ENCODE measurements around the gene WDR20.
"Not testable (repeated sequence)": the region's sequence is repeated elsewhere in the genome, so short reads cannot be mapped to it uniquely, and the experiment has no call there.

The WDR20 gene

DNA sequence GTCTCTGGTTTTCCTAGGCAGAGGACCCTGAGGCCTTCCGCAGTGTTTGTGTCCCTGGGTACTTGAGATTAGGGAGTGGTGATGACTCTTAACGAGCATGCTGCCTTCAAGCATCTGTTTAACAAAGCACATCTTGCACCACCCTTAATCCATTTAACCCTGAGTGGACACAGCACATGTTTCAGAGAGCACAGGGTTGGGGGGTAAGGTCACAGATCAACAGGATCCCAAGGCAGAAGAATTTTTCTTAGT, 32.2 kb downstream of the WDR20 start:
- ATAC-seq, result not testable (repeated sequence)

GRCh38 chr14:102172721-102173120, 33.0 kb downstream of the WDR20 start:
- not testable (repeated sequence) for ATAC-seq

GRCh38 chr14:102177161-102177560, 37.5 kb downstream of the WDR20 start:
- ATAC-seq, result no peak

DNA sequence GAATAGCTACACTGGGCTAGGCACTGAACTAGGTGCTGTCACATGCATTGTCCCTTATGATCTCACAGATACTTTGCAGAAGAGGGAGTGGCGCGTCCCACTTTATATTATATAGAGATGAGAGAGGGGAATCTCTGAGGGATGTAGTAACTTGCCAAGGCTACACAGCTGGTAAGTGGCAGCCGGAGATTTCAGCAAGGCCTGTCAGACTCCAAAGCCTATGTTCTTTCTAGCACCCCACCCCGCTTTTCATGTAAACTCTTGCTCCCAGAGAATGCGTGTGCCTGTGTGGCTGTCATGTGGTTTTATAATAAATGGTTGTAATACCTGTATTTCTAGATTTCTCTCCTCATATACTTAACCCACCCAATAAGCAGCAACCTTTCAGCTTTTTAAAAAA, 39.1 kb downstream of the WDR20 start:
- ATAC-seq, result no peak

DNA sequence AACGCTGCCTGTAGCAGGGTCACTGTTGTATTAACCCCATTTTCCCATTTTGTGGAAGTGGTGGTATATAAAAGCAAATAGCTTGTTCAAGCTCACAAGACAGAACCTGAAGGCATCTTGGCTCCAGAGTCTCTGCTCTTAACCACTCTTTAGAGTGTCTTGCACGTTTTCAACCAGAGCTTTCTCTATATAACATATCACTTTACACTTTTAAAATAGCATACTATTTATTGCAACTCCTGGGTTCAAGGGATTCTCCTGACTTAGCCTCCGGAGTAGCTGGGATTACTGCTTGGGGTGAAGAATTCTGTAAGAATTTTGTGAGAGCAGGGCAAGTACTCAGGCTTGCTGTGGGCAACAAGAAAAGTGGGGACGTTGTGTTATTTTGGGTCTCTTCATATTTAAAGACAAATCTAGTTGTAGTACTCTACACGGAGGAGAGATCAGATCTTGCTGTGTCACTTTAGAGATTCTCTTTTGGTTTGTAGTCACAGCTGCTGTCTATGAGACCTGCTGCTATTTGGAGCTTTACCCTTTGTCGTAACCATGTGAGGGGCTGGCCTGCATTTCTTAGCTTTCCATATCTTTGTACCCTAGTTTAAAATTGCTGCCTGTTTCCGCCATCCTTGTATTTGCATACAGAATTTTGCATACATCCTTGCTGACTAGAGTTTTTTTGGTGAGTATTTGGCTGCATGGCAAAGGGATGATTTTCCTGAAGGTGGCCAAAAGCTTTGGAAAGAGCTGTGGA, 40.7 kb downstream of the WDR20 start:
- ATAC-seq, result no peak

DNA sequence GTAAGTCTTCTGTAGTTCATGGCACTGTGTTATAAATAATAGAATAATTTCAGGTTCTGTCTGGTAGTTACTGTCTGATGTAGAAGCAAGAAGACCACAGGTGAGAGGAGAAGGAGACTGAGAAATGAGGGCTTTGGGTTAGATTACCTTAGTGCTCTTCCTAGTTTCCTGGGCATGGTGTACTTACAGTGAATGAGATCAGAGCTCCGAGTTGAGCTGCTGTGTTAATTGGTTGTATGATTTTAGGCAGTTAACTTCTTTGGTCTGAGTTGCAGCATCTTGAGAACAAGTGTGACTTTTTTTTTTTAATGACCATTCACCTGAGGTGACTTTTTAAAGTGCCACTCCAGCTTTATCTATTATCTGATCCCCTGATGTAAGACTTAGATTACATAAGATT, 41.5 kb downstream of the WDR20 start:
- ATAC-seq, result no peak

- peak; percentile 69 to 84 for ATAC-seq
Measured at GRCh38 chr14:102182190-102182589, 42.5 kb downstream of the WDR20 start.

- ATAC-seq, result no peak
Measured at GRCh38 chr14:102182936-102183619, 43.4 kb downstream of the WDR20 start.

DNA sequence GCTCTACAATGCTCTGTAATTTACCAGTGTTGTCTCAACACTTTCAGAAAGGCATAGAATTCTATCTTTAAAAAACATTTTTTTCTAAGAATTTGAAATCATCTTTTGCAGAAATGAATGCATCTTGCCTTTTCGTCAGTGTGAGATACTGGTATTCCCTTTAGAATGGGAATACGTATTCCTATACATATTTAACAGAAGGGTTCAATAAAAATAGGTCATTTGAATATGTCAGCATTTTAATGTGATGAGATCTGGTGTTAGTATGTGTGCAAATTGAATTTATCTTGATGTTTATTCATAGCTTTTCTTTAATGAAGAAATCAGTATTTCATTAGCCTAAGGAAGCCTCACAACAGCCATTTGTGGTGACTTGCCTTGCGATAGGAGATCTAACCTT, 44.2 kb downstream of the WDR20 start:
- no peak for ATAC-seq

DNA sequence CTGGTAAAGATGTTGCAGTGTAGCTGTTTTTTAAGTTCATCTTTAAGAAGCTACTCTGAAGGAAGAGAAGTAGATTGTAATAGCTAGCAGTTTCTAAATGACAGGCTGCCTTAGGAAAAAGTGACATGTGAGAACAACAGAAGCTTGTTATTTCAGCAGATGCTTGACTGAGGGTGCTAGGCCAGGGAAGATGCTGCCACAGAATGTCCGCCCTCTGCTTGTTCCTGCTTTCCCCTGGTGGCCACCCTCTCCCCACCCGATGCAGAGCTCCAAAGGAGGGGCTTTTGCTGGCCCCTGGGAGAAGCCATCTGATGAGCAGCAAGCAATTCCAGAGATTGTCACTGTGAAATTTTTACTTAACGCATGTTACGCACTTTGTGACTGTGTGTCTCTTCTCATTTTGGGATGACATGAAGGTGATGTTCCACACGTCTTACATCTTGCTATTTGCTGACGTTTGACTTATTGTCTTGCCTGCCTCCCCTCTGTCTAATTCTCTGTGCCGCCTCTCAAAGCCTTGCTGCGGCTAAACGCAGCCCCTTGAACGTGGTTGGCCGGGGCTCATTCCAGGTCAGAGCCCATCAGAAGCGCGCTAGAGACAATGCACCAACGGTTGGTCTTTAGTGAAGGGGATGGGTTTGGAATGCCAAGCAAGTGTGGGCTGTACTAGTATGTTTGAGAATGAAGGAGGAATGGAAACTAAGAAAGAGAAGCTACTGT, 44.8 kb downstream of the WDR20 start:
- peak; percentile 46 to 59 for ATAC-seq

GRCh38 chr14:102185360-102185759, 45.7 kb downstream of the WDR20 start:
- ATAC-seq, result no peak

DNA sequence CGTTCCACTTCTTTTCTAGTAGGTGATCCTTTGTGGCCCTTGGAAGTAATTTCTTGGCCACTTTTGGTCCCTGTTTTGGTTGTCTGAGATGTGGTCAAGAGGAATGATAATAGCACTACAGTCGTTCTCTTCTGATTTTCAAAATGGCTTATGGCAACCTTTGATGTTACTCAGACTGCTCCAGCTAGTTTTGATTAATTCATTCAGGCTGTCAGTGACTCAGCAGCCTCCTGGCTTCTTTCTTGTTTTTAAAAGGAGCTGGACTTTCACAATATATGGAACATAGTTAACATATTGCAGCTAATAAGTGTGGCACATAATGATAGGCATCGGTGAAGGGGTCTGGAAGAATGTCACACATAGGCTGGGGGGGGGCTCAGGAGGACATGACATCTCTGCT, 47.3 kb downstream of the WDR20 start:
- ATAC-seq, result no peak

DNA sequence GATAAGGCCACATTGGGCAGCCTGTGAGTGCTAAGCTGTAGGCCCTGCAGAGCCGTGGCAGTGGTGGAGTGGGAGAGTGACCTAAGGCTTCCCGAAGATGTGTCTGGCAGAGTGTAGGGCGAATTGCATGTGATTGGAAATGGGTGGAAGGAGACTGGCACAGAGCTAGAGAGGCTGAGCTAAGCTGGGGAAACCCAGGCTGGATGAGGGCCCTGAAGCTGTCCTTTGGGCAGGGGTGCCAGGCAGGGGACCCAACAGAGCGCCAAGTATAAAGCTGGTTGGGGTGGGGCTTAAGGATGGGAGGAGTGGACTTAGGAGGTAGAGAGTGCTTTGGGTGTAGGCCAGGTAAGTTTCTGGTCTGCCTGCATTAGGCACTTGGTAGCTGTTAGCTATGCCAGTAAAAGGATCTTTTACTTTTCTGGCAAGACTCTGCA, 47.9 kb downstream of the WDR20 start:
- no peak for ATAC-seq

- ATAC-seq, result no peak
Measured at GRCh38 chr14:102188187-102188586, 48.5 kb downstream of the WDR20 start.

DNA sequence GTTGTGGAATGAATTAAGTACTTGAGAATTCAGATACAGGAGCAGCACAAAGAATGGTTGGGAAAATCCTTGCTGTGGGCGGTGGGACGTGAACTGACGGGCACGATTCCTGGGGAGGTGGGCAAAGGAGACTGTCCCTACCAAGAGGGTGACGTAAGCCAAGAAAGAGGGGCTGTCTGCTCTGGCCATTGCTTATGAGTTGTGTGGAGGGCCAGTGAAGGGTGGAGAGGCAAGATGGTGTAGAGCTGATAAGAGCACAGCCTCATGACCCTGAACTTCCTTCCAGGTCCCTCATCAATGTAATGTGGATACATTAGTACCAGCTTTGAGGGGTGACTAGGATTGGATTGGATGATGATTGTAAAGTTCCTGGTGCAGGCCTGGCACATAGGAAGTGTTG, 50.2 kb downstream of the WDR20 start:
- no peak for ATAC-seq

DNA sequence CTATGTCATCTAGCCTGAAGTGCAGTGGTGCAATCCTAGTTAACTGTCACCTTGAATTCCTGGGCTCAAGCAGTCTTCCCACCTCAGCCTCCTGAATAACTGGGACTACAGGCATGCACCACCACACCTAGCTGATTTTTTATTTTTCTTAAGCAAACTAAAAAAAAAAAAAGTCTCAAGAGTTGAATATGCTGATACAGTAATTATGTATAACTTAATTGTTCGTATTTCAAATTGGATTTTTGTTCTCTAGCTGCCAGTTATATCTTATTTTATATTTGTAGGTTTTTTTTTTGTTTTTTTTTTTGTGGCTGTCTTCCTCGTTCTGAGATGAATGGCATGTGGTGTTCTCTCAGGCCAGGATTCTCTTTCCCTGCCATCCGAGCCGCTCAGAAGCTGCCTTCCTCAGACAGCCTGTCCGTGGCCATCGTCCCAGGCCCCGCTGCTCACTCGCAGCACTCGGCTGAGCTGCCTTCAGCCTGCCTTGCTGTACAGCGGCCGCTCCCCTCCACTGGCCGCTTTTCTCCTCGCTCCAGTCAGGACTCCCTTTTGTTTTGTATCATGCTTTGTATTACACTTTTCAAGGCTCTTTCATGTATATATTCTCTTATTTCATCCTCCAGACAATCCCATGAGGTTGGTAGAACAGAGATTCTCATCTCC, 53.3 kb downstream of the WDR20 start:
- ATAC-seq, result no peak

- ATAC-seq, result no peak
Measured at GRCh38 chr14:102194856-102195255, 55.2 kb downstream of the WDR20 start.

GRCh38 chr14:102195446-102195845, 55.7 kb downstream of the WDR20 start:
- no peak for ATAC-seq

DNA sequence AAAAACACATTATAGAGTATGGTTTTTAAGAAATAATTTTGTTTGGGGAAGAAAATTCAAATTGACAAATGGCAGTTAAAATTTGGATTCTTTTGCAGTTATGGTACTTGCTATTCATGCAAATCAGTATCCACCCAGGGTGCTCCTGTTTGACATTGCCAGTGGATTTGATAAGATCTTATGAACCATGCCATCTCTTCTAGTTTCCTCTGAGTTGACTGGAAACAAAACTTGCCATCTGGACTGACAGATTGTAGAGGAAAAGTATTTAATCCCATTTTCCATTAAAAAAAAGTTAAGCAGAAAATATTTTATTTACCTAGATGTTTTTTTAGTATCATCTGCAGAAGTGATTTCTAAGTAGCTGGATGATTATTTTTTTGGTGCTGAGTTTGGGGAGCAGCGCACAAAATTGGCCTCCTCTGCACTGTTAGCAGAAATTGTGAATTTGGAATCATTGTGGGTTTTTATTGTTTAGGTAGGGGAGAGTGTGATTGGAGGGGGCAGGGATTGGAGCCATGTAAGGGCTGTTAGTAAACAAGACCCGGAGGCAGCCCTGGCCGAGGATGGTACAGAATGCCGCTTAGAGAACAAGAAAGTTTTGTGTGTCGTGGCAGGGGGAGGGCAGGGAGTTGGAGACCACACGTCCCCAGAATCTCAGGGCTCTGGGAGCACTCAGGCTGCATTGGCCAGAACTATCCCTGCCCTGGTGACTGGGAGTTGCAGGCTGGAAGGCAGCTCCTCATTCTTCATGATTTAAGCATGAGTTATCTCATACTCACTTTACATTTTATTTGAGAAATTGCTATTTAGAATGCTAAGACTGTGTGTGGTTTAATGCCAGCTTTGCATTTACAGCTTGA, 56.6 kb downstream of the WDR20 start:
- no peak for ATAC-seq

GRCh38 chr14:102196902-102197230, 57.2 kb downstream of the WDR20 start:
- no peak for ATAC-seq

- ATAC-seq, result no peak
Measured at GRCh38 chr14:102197317-102197853, 57.7 kb downstream of the WDR20 start.

- ATAC-seq, result peak; percentile 15 to 31
Measured at GRCh38 chr14:102200690-102201352, 61.1 kb downstream of the WDR20 start.

Measured in activated CD4-positive, CD25-positive, alpha-beta regulatory T cell treated with anti-CD3 and anti-CD28 coated beads, Interleukin-2, amount 50 U/mL, for 24 hours (primary cell).